ENCODE results near the gene AGPS.
A peak's percentile ranks its signal among the peaks of the same experiment; 100 is the strongest.
"Not testable (repeated sequence)": the region's sequence is repeated elsewhere in the genome, so short reads cannot be mapped to it uniquely, and the experiment has no call there.

Gene AGPS

DNA sequence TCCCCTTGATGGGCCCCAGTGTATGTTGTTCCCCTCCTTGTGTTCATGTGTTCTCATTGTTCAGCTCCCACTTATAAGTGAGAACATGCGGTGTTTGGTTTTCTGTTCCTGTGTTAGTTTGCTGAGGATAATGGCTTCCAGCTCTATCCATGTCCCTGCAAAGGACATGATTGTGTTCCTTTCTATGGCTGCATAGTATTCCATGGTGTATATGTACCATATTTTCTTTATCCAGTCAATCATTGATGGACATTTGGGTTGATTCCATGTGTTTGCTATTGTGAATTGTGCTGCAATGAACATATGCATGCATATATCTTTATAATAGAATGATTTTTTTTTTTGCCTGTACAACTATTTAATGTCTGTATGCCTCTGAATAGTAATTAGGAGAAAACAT, 31.5 kb downstream of the AGPS start:
- DNase-seq = not testable (repeated sequence)

DNA sequence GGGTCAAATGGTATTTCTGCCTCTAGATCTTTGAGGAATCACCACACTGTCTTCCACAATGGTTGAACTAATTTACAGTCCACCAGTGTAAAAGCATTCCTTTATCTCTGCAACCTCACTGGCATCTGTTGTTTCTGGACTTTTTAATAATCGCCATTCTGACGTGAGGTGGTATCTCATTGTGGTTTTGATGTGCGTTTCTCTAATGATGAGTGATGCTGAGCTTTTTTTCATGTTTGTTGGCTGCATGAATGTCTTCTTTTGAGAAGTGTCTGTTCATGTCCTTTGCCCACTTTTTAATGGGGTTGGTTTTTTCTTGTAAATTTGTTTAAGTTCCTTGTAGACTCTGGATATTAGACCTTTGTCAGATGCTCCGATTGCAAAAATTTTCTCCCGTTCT, 32.0 kb downstream of the AGPS start:
- DNase-seq = not testable (repeated sequence)

DNA sequence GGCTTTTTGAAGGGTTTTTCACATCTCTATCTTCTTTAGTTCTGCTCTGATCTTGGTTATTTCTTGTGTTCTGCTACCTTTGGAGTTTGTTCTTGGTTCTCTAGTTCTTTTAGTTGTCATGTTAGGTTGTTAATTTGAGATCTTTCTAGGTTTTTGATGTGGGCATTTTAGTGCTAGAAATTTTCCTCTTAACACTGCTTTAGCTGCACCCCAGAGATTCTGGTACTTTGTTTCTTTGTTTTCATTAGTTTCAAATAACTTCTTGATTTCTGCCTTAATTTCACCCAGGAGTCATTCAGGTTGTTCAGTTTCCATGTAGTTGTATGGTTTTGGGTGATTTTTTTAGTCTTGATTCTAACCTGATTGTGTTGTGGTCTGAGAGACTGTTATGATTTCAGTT, 34.7 kb downstream of the AGPS start:
- DNase-seq = no peak

DNA sequence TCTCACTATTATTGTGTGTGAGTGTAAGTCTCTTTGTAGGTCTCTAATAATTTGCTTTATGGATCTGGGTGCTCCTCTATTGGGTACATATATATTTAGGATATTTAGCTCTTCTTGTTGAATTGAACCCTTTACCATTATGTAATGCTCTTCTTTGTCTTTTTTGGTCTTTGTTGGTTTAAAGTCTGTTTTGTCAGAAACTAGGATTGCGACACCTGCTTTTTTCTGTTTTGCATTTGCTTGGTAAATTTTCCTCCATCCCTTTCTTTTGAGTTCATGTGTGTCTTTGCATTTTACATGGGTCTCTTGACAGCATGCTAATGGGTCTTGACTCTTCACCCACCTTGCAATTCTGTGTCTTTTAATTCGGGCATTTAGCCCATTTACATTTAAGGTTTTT, 35.4 kb downstream of the AGPS start:
- not testable (repeated sequence) for DNase-seq

DNA sequence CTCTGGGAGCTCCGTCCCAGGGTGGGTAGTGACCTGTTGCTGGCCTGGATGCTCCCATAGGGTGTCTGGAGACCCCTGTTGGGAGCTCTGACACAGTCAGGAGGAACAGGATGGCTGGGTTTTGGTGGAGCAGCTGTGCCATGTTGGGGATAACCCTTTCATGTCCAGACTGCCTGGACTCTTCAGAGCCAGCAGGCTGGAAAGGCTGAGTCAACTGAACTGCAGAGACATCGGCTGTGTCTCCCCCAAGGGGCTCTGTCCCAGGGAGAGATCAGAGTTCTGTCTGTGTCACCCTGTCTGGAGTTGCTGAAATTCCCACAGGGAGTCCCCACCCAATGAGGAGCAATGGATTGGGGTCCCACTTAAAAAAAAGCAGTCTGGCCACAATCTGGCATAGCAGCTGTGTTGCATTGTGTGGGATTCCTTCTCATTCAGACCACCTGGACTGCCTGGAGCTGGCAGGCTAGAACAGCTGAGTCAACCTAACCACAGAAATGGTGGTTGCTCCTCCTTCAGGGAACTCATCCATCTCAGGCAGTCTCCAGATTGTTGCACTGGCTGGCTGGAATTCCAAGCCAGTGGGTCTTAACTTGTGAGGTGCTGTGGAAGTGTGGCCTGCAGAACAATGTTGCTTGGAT, 37.2 kb downstream of the AGPS start:
- peak; percentile 75 for DNase-seq

DNA sequence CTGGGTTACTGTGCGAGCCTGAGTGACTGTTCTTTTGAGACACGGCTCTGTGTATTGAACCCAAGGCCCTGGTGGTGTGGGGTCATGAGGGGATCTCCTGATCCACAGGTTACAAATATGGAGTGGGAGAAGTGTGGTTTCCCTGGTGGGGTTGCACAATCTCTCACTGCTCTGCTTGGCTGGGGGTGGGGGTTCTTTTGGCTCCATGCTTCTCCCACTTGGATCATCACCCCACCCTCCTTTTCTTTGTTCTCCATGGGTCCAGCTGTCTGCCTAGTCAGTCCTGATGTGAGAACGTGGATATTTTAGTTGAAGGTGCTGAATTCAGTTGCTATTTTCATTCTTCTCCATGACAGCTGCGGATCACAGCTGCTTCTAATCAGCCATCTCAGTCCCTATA, 37.8 kb downstream of the AGPS start:
- no peak for DNase-seq

DNA sequence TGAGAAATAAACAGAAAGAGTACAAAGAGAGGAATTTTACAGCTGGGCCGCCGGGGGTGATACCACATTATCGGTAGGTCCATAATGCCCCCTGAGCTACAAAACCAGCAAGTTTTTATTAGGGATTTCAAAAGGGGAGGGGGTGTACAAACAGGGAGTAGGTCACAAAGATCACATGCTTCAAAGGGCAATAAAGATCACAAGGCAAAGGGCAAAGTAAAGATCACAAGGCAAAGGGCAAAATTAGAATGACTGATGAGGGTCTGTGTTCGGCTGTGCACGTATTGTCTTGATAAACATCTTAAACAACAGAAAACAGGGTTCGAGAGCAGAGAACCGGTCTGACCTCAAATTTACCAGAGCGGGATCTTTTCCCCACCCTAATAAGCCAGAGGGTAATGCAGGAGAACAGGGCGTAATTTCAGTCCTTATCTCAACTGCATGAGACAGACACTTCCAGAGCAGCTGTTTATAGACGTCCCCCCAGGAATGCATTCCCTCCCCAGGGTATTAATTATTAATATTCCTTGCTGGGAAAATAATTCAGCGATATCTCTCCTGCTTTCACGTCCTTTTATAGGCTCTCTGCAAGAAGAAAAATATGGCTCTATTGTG, 38.6 kb downstream of the AGPS start:
- DNase-seq = not testable (repeated sequence)

DNA sequence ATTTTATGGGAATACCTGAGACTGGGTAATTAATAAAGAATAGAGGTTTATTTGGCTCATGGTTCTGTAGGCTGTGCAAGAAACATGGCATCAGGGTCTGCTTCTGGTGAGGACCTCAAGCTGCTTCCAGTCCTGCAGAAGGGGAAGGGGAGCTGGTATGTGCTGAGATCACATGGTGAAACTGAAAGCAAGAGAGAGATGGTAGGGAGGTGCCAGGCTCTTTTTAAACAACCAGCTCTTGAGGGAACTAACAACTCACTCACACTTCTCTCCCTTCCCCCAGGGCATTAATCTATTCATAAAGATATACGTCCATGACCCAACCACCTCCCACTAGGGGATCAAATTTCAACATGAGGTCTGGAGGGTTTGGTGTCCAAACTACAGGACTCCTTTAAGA, 40.1 kb downstream of the AGPS start:
- no peak for DNase-seq

DNA sequence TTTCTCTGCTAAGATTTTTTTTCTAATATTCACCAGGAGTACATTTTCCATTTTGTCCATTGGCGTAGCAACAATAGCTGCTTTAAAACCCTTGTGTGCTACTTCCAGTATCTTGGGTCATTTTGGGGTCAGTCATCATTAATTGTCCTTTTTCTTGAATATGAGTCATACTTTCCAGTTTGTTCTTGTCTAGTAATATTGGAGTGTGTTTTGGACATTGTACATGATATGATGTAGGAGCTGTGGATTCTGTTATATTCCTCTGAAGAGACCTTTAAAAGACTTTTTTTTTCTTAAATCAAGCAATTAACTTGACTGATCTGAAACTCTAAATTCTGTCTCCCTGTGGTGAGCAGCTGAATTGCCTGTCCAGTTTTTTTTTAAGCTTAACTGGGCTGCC, 40.8 kb downstream of the AGPS start:
- DNase-seq = no peak

DNA sequence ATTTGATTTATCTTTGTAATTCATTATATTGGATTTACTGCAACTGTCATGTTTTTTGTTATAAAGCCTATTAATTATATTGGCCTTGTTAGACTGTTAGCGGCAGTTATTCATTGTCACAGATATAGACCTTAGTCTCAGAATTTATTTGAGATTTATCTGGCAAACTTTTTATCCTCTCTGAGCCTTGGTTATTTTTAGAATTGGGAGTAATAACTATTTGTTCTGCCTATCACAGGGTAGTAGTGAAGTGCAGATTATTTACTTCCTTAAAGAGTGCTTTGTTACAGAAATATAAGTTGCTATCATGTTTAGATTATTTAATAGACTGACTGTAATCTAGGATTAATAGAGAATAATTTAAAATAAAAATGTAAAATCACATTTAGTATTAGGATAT, 41.9 kb downstream of the AGPS start:
- no peak for DNase-seq

DNA sequence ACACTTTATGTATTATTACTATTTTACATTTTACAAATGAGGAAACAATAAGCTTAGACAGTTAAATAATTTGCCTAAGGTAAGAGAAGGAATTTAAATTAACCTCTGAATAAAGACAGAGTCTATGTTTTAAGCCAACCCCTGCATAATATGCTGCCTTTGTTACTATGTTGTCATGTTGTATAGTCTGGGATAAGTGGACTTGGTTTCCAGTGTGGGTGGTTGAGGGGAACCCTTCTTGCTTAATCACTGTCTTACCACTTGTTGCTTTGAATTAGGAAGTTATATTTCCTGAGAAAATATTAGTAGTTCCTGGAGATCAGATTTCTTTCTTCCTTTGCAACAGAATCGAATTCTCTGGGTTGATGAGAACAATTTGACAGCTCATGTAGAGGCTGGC, 52.6 kb downstream of the AGPS start:
- no peak for DNase-seq

DNA sequence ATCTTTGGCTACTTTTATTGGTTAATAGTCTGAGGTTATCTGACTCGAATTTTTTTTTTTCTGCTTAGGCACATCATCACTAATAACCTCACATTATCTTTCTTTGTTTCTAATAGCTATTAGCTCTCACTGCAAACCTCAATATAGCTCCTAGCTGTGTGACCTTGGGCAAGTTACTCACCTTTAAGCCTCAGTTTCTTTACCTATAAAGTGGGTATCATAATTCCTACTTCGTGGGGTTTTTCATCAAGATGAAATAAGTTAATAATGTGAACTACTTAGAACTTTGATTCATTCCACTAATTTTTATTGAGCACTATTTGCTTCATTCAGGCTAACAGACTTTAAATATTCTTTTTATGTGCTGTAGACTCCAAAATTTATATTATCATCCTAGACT, 55.5 kb downstream of the AGPS start:
- DNase-seq = no peak

DNA sequence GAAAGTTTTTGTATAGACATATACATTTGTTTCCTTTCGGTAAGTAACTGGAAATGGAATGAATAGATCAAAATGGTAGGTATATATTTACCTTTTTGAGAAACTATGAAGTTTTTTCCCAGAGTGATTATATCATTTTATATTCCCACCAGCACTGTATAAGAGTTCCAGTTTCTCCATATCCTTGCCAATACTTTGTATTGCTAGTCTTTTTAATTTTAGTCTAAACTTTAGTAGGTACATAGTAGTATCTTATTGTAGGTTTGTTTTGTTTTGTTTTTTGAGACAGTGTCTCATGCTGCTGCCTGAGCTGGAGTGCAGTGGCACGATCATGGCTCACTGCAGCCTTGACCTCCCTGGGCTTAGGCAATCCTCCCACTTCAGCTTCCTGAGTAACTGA, 56.6 kb downstream of the AGPS start:
- DNase-seq = no peak

DNA sequence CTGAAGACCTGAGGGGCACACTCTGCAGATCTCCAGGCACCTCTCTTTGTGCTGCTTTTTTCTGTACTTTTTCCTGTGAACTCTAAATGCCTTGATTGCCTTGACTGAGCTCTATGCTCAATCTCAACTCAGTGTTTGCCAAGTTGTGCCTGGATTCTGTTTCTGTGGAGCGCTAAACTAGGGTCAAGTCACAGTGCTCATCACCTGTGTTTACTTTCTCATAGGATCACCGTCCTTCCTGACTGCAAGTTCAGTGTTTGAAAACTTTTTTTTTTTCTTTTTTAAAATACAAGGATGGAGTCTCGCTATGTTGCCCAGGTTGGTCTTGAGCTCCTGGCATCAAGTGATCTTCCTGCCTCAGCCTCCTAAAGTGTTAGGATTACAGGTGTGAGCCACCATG, 62.6 kb downstream of the AGPS start:
- no peak for DNase-seq

DNA sequence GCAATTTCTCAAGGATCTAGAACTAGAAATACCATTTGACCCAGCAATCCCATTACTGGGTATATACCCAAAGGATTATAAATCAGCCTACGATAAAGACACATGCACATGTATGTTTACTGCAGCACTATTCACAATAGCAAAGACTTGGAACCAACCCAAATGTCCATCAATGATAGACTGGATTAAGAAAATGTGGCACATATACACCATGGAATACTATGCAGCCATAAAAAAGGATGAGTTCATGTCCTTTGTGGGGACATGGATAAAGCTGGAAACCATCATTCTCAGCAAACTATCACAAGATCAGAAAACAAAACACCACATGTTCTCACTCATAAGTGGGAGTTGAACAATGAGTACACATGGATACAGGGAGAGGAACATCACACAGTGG, 67.2 kb downstream of the AGPS start:
- DNase-seq = not testable (repeated sequence)

DNA sequence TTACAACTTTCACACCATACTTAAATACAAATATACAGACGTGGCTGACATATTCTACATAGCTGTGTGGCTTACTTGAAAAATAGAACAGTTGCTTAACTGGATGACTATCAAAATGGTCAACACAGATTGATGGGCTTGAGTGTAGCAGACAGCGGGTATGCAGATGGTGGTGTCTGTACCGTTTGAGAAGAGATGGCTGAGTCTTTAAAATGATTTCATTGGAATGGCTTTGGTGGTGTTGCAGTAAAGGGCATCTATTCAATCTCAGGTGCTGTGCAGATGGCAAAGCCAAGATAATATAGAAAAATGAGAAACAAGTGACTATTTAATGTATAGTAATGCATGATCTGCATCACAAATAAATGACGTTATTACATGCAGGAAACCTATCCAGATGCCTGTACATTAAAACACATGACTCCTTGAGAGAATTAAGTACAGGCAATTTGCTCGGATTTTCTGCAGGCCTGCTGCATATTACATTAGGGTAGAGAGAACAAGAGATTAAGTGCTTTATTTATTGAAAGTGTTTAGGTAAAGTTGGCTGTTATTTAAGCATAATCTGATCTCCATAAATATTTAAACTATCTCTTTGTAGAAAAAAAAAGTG, 68.5 kb downstream of the AGPS start:
- DNase-seq = peak; percentile 35

DNA sequence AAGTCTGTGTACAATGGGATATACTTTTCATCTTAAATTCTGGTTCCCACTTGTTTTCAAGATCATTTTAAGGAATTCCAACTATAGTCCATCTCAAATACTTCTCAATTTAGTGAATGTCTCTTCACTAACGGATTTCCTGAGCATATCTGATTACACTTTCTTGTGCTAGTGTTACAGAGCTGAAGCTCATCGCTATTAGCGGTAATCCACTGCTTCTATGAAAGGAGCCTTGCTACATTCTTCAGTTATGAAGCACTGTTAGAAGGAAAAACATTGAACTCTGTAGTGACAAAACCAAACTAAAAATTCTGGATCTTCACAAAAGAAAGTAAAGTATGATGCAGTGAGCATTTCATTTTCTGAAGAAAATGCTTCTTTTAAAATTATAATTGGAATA, 72.0 kb downstream of the AGPS start:
- no peak for DNase-seq

DNA sequence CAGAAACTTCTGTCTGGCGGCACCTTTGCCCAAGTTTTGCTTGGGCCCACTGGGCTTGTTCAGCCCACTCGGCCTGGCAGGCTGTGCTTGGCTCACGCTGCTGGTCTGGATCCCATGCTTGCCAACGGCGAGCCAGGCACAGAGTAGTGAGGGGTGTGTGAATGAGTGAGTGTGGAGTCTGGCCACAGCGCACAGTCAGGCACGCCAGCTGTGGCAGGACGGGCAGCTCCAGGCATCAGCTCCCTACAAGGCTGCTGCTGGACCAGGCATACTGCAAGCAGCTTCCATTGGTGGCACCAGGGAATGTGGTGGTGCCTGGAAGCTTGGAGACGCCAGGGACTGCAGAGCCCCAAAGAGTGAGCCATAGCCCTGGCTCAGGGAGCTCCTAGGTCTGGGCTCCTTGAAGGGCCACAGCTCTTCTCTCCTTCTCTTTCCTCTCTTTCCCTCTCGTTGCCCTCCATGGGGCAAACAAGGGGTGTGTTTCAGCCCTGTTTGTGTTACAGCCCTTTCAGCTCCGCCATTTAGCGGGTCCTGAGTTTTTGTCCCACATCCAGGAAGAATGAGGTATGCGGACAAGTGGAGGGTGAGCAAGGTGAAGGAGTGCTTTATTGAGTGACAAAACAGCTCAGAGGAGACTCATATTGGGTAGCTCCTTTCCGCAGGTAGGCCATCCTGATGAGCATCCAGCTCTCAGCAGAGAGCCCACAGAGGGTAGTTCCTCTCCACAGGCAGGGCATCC, 73.0 kb downstream of the AGPS start:
- DNase-seq = no peak

DNA sequence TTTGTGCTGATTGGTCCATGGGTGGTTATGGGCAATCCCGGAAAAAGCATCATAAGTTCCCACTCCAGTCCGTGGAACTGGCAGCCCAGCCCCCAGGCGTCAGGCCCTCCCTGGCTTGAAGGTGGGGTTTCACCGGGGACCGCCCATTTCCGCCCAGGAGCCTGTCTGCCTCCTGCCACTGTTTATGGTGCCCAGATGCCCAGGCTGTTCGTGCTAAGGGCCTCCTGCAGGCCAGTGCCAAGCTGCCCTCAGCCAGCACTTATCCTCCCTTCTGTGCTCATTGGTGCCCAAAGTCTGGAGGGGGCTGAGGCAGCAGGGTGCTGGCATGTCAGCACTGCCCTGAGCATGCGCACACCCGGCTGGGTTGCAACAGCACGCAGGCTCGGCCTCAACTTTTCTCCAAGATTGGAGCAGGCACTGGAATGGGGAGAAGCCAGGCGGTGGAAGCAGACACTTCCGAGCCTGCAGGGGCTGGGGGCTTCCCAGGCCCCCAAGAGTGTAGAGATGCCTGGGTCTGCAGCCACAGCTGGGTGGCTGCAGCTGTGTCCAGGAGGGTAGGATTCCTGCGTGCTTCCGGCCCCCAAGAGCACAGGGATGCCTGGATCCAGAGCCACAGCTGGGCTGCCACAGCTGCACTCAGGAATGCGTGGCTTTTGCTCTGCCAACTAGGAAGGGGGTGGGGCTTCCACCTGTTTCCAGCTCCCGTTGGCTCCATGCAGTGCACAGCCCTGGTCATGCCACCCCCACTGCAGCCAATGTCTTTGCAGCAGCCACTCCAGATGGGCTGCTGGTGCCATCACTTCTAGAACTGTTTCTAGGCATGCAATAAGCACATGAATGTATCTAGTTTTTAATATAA, 74.0 kb downstream of the AGPS start:
- DNase-seq = no peak

DNA sequence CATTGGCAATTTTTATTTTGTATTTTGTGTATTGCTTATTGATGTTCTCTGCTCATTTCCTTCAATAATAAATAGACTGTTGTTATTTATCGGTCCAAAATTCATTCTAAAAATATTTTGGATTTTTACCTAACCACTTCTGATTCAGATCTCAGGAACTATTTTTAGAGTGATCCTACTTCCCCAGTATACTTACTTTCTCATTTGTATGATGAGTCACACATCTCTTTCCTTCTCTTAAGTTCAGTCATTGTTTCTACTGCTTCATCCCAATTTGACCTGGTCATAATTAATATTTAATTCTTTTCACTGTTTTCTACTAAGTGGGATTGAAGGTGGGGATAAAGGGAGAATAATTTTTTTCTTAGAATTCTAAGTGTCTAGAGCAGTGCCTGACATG, 75.1 kb downstream of the AGPS start:
- DNase-seq = no peak

DNA sequence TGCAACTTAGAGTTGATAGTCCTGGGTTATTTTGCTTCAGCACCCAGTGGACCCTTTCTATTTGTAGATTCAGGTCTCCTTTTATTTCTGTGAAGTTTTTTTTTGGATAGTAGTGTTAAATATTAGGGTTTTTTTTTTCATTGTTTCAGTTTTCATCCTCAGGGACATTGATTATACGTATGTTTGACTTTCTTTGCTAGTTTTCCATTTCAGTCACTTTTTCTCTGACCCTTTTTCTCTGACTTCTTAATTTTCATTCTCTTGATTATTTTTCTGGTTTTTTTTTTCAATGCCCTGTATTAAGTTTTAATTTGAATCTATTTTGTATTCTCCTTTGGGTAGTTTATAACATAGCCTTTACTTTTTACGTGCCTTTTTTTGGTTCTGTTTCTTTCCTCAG, 79.4 kb downstream of the AGPS start:
- no peak for DNase-seq

DNA sequence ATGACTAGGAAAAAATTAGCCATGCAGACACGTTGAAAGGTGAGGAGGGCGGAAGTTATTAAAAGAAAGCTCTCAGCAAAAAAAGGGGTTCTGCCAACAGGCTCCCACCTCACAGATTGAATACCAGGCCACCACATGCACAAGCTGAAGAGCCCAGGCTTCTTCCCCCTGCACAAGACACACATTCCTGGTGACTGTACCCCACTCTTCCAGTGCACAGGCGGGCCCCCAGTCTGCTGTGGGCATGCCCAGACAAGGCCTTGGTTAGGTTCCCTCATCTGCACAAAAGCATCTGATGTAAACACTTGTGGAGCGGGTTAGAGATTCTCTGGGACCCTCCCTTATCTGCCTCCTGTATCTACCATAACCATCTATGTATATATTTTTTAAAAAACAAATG, 81.7 kb downstream of the AGPS start:
- no peak for DNase-seq

DNA sequence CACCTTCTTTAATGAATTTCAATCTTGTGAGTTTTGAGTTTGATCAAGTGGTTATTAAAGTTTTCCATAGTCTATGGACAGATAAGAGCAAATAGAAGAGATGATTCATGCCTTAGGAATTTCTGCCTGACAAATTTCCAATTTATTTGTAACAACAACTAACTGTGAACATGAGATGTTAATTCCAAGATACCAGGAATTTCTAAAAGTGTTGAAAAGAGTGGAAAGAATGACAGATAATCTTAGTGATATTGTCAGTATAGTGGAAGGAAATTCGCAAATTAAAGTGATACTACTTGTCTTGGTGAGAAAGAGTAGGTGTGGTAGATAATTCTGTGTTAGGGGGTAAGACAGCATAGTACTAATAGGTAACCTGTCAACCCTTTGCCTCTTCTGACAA, 82.4 kb downstream of the AGPS start:
- no peak for DNase-seq
